ENCODE data around the gene HOGA1.

The HOGA1 gene

DNA sequence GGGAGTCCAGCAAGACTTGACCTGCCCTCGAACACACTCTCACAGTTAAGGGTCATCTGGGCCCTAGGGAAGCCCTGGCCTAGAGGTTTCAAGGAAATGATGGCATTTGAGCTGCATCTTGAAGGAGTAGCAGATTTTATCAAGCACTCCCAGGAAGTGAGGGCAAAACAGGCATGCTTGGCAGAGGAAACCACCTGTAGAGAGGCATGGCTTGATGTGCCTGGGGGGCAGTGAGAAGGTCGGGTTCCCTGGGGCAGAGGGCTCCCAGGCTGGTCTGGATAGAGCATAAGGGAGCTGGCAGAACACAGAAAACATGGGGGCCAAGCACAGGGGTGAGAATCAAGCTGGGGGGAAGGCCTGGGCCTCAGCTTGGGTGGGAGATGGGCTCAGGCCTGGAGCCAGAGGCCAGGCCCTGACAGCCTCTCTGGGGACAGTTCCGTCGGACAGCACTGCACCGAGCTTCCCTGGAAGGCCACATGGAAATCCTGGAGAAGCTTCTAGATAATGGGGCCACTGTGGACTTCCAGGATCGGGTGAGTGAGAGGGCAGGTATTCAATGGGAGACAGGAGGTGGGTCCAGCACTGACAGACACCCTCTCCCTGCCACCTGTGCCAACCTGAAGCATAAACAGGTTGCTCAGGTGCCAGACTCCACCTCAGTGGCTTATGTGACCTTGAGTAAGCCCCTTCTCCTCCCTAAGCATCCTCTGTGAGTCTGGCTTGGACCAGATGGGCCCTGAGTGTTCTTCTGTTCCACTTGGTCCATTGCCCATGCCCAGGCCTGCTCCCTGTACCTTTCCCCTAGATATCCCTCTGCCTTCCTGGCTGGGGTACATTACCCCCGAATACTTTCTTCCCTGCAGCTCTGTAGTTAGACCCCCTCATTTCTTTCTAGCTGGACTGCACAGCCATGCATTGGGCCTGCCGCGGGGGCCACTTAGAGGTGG lies 3.5 kb upstream of the HOGA1 start:
- no peak for DNase-seq

- no peak for DNase-seq
These were observed 2.0 kb upstream of the HOGA1 start for GRCh38 chr10:97582169-97582568.

GRCh38 chr10:97583476-97583875 lies 713 bp upstream of the HOGA1 start:
- no peak for DNase-seq

- DNase-seq, result no peak
These were observed 729 bp downstream of the HOGA1 start for GRCh38 chr10:97584798-97585438.

- no peak for DNase-seq
These were observed 1.2 kb downstream of the HOGA1 start for GRCh38 chr10:97585439-97585811.

DNA sequence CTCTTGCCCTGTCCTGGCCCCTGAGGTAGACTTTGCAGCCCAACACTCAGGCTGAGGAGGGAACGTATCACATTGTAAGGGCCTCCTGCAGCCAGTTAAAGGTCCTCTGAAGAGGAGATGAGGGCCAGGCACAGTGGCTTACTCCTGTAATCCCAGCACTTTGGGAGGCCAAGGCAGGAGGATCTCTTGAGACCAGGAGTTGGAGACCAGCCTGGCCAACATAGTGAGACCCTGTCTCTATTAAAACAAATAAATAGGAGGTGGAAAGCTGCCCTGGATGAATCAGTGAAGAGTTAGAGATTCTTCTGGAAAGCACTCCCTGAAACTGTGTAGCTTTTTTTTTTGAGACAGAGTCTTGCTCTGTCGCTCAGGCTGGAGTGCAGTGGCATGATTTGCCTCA lies 3.0 kb downstream of the HOGA1 start:
- no peak for DNase-seq

- DNase-seq, result no peak
These were observed 5.3 kb downstream of the HOGA1 start, which contains the start of gene C10orf62 for GRCh38 chr10:97589479-97589878. Gene C10orf62, plus strand, starts transcription at chr10:97589721. Its CDS starts 177 bp downstream, at chr10:97589898.

DNA sequence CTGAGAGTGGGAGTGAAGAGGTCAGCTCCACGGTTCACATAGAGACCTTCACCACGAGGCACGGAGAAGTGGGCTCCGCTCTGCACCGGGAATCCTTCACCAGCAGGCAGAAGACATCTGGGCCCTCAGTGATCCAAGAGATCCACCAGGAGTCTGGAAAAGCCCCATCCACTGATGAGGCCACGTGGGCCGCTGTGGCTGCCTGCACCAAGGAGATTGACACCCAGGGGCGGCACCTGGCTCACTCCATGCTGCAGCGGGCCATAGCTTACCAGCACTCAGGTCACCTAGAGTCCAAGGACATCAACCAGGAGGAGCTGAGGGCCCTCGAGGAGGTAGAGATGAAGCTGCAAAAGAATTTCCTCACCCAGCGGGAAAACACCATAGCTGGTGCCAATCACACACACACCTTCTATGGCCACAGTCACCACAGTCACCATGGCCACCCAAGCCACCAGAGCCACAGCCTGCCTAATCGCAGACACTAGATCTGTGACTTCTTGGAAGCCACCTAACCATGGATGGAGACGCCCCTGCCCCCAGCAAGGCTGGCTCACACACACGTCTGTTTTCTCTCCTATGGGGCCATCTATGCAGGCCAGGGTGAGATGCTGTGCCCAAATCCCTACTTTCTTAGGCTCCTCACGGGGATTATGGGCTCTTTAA lies 6.0 kb downstream of the HOGA1 start:
- DNase-seq, result no peak

- no peak for DNase-seq
These were observed 6.7 kb downstream of the HOGA1 start for GRCh38 chr10:97590748-97591495.

DNA sequence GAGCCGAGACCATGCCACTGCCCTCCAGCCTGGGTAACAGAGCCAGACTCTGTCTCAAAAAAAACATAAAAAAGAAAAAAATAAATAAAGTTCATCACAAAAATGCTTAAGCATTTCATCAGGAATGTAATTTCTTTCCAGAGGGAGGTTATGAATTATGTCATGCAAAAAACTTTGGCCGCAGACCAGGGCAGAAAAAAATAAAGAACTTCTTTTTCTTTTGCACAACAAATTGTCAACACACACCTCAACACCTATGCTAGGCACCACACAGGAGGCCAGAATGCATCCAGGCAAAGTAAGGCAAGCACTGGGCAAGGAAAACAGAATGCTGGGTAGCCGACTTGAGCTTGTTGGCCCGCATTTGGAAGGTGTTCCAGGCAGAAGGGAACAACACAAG lies 9.2 kb downstream of the HOGA1 start:
- DNase-seq, result no peak

DNA sequence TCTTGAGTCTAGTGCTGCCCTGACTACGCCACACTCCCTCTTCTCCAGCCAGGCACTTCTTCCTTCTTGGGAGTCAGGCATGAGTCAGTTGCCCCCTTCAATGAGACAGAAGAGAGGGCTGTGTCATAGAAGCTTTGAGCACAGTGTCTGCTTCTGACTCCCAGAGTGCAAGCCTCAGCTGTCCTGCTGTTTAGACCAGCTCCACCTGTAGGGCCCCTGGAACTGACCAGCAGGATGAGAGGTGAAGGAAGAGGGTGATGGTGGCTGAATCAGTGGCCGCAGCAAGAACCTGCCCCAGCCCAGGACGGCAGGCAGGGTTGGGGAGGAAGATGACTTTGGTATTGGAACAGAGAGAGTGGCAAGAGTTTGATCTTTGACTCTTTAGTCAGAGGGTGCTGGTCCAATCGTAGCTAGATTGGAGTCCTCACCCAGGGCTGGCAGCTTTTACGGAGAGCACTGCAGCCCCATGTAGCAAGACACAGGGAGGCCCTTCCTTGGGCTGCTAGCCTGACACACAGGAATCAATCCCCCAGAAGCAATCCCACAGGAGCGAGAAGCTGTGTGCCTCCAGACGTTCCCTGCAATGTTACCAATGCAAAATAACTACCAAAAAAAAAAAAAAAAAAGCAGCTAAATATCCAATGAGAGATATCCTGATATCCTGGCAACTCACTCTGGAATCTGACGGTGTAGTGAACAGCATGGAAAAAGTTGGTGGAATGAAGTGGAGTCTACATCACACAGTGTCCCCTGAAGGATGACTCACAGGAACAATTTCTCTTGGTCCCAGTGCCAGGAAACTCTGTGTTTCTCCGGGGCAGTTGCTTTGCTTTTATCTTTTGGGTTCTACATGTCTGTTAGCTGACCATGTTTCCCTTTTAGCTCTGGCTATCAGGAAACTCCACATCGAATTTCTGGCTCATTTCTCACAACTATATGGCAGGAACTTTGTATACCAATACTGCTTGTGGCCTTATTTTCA lies 12.2 kb downstream of the HOGA1 start:
- no peak for DNase-seq

GRCh38 chr10:97597778-97598177 lies 13.6 kb downstream of the HOGA1 start:
- no peak for DNase-seq

DNA sequence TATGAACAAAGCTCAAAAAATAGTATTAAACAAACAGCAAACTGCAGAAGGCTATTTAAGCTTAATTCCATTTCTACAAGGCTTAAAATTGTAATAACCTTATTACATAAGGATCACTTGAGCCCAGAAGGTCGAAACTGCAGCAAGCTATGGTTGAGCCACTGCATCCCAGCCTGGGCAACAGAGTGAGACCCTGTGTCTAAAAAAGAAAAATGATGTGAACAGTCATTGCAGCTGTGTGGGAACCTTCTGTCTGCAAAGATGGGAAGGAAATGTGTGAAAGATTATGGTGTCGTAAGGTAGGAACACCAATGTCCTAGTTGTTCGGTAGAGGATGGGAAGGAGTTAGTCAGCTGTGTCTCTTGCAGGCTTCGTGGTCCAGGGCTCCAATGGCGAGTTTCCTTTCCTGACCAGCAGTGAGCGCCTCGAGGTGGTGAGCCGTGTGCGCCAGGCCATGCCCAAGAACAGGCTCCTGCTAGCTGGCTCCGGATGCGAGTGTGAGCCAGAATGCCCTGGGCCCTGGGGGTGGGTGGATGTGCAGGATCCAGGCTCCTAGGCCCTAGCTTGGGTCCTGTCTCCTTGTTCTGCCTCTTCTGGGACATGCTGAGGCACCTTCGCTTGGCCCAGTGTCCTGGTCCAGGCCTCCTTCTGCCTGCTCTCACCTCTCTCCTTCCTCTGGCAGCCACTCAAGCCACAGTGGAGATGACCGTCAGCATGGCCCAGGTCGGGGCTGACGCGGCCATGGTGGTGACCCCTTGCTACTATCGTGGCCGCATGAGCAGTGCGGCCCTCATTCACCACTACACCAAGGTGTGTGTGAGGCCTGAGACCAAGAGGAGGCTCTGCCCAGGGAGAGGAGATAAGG lies 14.4 kb downstream of the HOGA1 start:
- no peak for DNase-seq

DNA sequence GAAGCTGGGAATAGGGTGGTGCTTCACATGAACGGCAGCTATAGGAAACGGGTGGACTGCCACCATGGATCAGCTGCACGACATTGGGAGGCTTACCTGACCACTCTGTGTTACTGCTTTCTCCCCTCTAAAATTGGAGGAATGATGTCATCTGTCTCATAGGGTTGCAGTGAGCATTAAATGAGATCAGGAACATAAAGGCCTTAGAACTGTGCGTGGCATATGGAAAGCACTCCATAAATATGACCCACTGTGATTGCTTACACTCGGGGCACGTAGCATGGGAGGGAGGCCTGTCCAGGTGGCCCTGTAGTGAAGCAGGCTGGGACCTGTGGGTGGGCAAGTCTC lies 15.1 kb downstream of the HOGA1 start:
- DNase-seq, result no peak

GRCh38 chr10:97600616-97601015 lies 16.4 kb downstream of the HOGA1 start:
- no peak for DNase-seq

- DNase-seq, result no peak
These were observed 17.4 kb downstream of the HOGA1 start for GRCh38 chr10:97601268-97602215.

- DNase-seq, result no peak
These were observed 23.0 kb downstream of the HOGA1 start for GRCh38 chr10:97607095-97607636.

DNA sequence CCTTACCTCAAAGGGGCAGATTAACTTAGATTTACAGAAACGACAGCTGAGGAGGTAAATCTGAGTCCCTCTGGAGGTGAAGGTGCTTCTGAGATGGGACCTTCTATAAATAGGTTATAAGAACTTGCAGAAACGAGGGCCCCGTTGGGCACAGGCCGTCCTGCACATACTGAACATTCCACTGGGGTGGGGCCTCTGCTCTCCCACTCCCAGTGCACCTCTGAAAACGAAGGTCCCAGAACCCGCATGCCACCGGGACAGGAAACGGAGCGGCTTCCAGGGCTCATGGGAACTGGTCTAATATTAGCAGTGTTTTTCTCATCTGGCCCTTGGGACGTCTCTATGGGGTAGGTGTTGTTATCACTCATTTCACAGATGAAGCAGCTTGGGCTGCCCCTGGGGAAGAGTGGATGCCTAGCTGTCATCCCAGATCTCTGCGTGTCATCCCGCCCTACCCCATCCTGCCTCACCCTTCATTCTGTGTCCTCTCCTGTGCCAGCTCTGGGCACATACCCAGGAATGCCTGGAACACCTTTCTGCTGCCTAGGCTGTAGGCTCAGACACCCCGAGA lies 24.9 kb downstream of the HOGA1 start:
- no peak for DNase-seq

DNA sequence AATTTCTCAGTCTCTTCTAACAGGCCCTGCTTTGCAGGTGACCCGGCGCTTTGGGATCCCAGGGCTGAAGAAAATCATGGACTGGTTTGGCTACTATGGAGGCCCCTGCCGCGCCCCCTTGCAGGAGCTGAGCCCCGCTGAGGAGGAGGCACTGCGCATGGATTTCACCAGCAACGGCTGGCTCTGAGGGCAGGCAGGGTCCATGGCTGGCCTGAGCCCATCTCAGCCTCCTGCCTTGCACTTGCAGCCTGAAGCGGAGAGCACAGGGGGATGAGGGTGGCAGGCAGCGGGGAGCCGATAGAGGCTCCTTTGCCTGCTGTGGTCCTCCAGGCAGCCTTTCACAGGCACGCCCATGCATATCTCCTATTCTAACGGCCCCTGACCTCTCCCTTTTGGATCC lies 27.3 kb downstream of the HOGA1 start:
- no peak for DNase-seq
